ENCODE data around the gene ATAD3B. TPM values are rescaled to one million over a fixed set of nuclear protein-coding genes. Genes with fewer than 3 reads are reported as not detected.
A peak's percentile ranks its signal among the peaks of the same experiment; 100 is the strongest.

The ATAD3B gene
- polyA plus RNA-seq, 1 donor (not counting 4 experiments of a cell fraction or from before 2014, with no cell fraction given): 20.6 TPM

DNA sequence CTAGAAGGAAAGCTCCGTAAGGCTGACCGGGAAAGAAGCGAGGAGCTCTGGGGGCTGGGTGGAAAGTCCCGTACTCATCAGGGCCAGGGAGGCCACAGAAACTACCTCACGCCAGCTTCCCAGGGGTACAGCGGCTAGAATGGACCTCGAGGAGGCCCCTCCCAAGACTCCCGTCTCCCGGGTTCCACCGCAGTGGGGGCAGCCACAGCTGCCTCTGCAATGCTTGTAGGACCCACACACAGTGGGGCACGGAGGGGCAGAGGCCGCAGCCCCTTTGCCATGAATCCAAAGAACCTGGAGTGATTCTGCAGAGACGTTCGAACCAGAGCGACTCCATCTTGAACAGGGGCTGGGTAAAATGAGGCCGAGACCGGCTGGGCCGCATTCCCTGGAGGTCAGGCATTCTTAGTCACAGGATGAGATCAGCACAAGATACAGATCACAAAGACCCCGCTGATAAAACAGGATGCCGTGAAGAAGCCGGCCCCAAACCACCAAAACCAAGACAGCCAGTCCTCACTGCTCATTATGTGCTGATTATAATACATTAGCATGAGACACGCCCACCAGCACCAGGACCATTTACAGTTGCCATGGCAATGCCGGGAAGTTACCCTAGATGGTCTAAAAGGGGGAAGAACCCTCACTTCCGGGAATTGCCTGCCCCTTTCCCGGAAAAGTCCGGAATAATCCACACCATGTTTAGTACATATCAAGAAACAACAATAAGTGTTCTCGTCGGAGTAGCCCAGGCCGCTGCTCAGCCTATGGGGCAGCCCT is 48.9 kb upstream of the ATAD3B start:
- H3K4me1 ChIP-seq (ENCODE audit: control insufficient read depth, extremely low read depth, insufficient read depth, low read length): peaks cover 34% of the 10 kb centered on the region
- no peaks in the 10 kb centered on the region for H3K9me3 ChIP-seq (ENCODE audit: control insufficient read depth, low read depth, low read length)
- H3K9me1 ChIP-seq (ENCODE audit: control insufficient read depth, extremely low read depth, insufficient read depth, low read length): no peaks in the 10 kb centered on the region
- dilution Hi-C loops (cut with MboI; ENCODE audit: extremely low pct_ligation_motif_present, low sequenced_read_pairs): no loop called here
- H3K36me3 ChIP-seq (ENCODE audit: control insufficient read depth in 2 of 2, extremely low read depth in 1 of 2, insufficient read depth in 2 of 2, low read length in 2 of 2): no peaks in the 10 kb centered on the region
- H3K9ac ChIP-seq (ENCODE audit: control insufficient read depth, extremely low read depth, insufficient read depth, low read length): no peak overlapping the region
- H3K27ac ChIP-seq (ENCODE audit: control insufficient read depth, insufficient read depth, low read length): no peak overlapping the region
- no peaks in the 10 kb centered on the region for H3K27me3 ChIP-seq (ENCODE audit: control insufficient read depth, extremely low read depth, insufficient read depth, low read length)
- FAIRE-seq (peak; percentile 43), DNase-seq (ENCODE audit: low read depth, low spot score) (no peak)
- no peak overlapping the region for H3K4me3 ChIP-seq (ENCODE audit: control insufficient read depth in 2 of 3, extremely low read depth in 1 of 3, insufficient read depth in 2 of 3, low read depth in 1 of 3, low read length in 3 of 3)
- TF ChIP-seq, protein P1, sequence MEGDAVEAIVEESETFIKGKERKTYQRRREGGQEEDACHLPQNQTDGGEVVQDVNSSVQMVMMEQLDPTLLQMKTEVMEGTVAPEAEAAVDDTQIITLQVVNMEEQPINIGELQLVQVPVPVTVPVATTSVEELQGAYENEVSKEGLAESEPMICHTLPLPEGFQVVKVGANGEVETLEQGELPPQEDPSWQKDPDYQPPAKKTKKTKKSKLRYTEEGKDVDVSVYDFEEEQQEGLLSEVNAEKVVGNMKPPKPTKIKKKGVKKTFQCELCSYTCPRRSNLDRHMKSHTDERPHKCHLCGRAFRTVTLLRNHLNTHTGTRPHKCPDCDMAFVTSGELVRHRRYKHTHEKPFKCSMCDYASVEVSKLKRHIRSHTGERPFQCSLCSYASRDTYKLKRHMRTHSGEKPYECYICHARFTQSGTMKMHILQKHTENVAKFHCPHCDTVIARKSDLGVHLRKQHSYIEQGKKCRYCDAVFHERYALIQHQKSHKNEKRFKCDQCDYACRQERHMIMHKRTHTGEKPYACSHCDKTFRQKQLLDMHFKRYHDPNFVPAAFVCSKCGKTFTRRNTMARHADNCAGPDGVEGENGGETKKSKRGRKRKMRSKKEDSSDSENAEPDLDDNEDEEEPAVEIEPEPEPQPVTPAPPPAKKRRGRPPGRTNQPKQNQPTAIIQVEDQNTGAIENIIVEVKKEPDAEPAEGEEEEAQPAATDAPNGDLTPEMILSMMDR (optimal IDR thresholded peaks at IDR 0.05 in 1 of 3, IDR thresholded peaks at IDR 0.05 in 1 of 3, conservative IDR thresholded peaks at IDR 0.05 in 1 of 3; ENCODE audit: extremely low read depth in 1 of 3, insufficient read depth in 2 of 3, low read length in 3 of 3): no peak
- no peak for TF ChIP-seq EZH2 (IDR thresholded peaks at IDR 0.05; ENCODE audit: low read length)
- H2AFZ ChIP-seq (ENCODE audit: control insufficient read depth, low read length): no peak overlapping the region
- no peaks in the 10 kb centered on the region for H3K79me2 ChIP-seq (ENCODE audit: control insufficient read depth, insufficient read depth, low read length)
- peak overlapping the region; percentile 3 for H3K4me2 ChIP-seq (ENCODE audit: control insufficient read depth, extremely low read depth, insufficient read depth, low read depth, low read length)
- H4K20me1 ChIP-seq (ENCODE audit: control insufficient read depth, extremely low read depth, insufficient read depth, low read length): no peaks in the 10 kb centered on the region

DNA sequence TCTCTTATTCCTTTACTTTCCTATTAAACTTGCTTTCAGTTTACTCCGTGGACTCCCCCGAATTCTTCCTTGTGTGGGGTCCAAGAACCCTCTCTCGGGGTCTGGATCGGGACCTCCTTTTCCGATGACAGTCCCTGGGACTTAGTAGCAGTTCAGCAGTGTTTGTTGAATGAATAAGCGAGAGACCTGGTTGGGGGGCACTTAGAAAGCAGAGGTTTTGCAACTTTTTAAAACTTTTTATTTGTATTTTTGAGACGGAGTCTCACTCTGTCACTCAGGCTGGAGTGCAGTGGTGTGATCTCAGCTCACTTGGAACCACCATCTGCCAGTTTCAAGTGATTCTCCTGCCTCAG is 48.3 kb upstream of the ATAD3B start:
- H3K79me2 ChIP-seq (ENCODE audit: control insufficient read depth, insufficient read depth, low read length): no peaks in the 10 kb centered on the region
- no peaks in the 10 kb centered on the region for H3K9me1 ChIP-seq (ENCODE audit: control insufficient read depth, extremely low read depth, insufficient read depth, low read length)
- no peak overlapping the region for H3K27ac ChIP-seq (ENCODE audit: control insufficient read depth, insufficient read depth, low read length)
- dilution Hi-C loops (cut with MboI; ENCODE audit: extremely low pct_ligation_motif_present, low sequenced_read_pairs): no loop called here
- H3K4me3 ChIP-seq (ENCODE audit: control insufficient read depth in 2 of 3, extremely low read depth in 1 of 3, insufficient read depth in 2 of 3, low read depth in 1 of 3, low read length in 3 of 3): no peak overlapping the region
- no peak for FAIRE-seq
- H4K20me1 ChIP-seq (ENCODE audit: control insufficient read depth, extremely low read depth, insufficient read depth, low read length): no peaks in the 10 kb centered on the region
- H3K9me3 ChIP-seq (ENCODE audit: control insufficient read depth, low read depth, low read length): no peaks in the 10 kb centered on the region
- no peak overlapping the region for H2AFZ ChIP-seq (ENCODE audit: control insufficient read depth, low read length)
- DNase-seq (ENCODE audit: low read depth, low spot score): no peak
- no peak overlapping the region for H3K9ac ChIP-seq (ENCODE audit: control insufficient read depth, extremely low read depth, insufficient read depth, low read length)
- no peak overlapping the region for H3K4me2 ChIP-seq (ENCODE audit: control insufficient read depth, extremely low read depth, insufficient read depth, low read depth, low read length)
- no peaks in the 10 kb centered on the region for H3K27me3 ChIP-seq (ENCODE audit: control insufficient read depth, extremely low read depth, insufficient read depth, low read length)
- TF ChIP-seq, protein P1 (optimal IDR thresholded peaks at IDR 0.05 in 1 of 3, IDR thresholded peaks at IDR 0.05 in 1 of 3, conservative IDR thresholded peaks at IDR 0.05 in 1 of 3; ENCODE audit: extremely low read depth in 1 of 3, insufficient read depth in 2 of 3, low read length in 3 of 3): no peak
- no peak for TF ChIP-seq EZH2 (IDR thresholded peaks at IDR 0.05; ENCODE audit: low read length)
- no peaks in the 10 kb centered on the region for H3K36me3 ChIP-seq (ENCODE audit: control insufficient read depth in 2 of 2, extremely low read depth in 1 of 2, insufficient read depth in 2 of 2, low read length in 2 of 2)
- H3K4me1 ChIP-seq (ENCODE audit: control insufficient read depth, extremely low read depth, insufficient read depth, low read length): peaks cover 30% of the 10 kb centered on the region
